Measurements from ENCODE around the gene WDR93.

WDR93 gene

DNA sequence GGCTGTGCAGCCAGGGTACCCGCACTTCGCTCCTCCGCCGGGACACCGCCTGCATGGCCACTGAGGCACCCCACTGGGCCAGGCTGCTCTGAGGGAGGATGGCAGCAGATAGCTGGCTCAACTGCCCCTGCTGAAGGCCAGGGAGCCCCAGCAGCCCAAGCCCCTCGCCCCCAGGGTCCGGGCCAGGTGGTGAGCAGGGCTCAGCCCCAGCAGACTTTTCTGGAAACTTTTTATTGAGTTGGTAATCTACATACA, 23.0 kb upstream of the WDR93 start:
- no peak for TF ChIP-seq CTCF (IDR thresholded peaks at IDR 0.05; ENCODE audit: low read depth, low read length)
- no peak for DNase-seq (ENCODE audit: low read depth in 2 of 2)
- H3K4me3 ChIP-seq (replicated peaks in 1 of 2; ENCODE audit: low read depth in 2 of 2, low read length in 2 of 2), result no peak overlapping the region

DNA sequence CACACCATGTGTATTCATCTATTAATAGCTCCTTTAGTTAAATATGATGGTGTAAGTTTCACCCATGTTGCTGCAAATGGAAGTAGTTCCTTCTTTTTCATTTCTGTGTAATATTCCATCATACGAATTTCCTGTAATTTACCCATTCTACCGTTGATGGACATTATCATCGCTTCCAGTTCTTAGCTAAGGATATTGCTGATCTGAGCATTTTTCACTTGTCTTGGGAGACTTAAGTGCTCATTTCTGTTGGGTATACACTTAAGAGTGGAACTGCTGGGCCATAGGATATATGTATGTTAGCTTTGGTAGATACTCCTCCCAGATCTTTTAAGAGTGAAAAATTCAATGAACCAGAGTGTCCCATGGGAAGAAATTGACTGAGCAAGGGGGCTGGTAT, 22.4 kb upstream of the WDR93 start:
- TF ChIP-seq CTCF (IDR thresholded peaks at IDR 0.05; ENCODE audit: low read depth, low read length), result no peak
- DNase-seq (ENCODE audit: low read depth in 2 of 2), result no peak

DNA sequence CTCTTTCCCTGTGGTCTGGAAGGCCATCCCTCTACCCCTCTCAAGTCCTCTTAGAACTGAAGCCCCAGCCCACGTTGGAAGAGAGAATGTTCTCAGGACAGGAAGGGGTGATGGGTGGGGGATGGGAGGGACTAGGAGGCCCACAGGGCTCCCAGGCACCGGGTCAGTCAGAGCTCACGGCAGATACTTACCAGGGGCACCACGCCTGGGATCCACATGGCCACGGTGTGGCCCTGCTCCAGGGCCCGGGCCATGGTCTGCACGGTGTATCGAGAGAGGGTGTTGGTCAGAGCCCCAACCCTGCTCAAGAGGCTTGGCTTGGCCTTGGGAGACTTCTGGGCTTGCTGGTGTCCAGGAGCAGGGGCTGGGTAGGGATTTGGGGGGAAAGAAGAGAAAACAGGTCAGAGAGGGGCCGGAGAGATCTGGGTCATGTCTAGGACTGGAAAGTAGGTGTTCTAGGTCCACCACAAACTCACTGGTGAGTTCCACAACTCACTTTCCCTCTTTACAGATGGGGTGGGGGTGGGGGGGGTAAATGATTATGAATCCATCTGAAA, 21.2 kb upstream of the WDR93 start:
- no peak for TF ChIP-seq CTCF (IDR thresholded peaks at IDR 0.05; ENCODE audit: low read depth, low read length)
- no peak overlapping the region for H3K4me3 ChIP-seq (replicated peaks in 1 of 2; ENCODE audit: low read depth in 2 of 2, low read length in 2 of 2)
- no peak for DNase-seq (ENCODE audit: low read depth in 2 of 2)

More for the DNA sequence above, 22.4 kb upstream of the WDR93 start:
- H3K4me3 ChIP-seq (replicated peaks in 1 of 2; ENCODE audit: low read depth in 2 of 2, low read length in 2 of 2), result no peak overlapping the region

- DNase-seq (ENCODE audit: low read depth in 2 of 2), result no peak
- no peak overlapping the region for H3K4me3 ChIP-seq (replicated peaks in 1 of 2; ENCODE audit: low read depth in 2 of 2, low read length in 2 of 2)
- no peak for TF ChIP-seq CTCF (IDR thresholded peaks at IDR 0.05; ENCODE audit: low read depth, low read length)
These were observed 20.7 kb upstream of the WDR93 start for GRCh38 chr15:89669941-89670340.

GRCh38 chr15:89670971-89671560, 19.5 kb upstream of the WDR93 start:
- no peak overlapping the region for H3K4me3 ChIP-seq (replicated peaks in 1 of 2; ENCODE audit: low read depth in 2 of 2, low read length in 2 of 2)
- no peak for DNase-seq (ENCODE audit: low read depth in 2 of 2)
- no peak for TF ChIP-seq CTCF (IDR thresholded peaks at IDR 0.05; ENCODE audit: low read depth, low read length)

DNA sequence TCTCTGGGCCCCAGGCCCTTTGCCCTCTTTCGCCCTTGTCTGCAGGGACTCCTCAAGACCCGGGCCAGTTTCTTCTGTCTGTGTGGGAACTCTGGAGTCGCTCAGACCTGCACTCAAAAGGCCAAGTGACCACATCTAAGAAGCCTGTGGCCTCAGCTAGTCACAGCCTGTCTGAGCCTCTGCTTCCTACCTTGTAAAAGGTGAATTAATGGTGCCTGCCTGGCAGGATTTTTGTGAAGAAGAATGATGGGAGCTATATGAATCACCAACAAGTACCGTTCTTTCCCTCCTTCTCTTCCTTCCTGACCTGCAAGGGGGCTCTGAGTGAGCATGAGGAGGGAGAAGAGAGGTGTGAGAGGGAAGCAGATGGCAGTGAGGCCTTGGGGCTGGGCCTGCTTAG, 18.9 kb upstream of the WDR93 start:
- H3K4me3 ChIP-seq (replicated peaks in 1 of 2; ENCODE audit: low read depth in 2 of 2, low read length in 2 of 2), result no peak overlapping the region
- TF ChIP-seq CTCF (IDR thresholded peaks at IDR 0.05; ENCODE audit: low read depth, low read length), result no peak
- no peak for DNase-seq (ENCODE audit: low read depth in 2 of 2)

All from cardiac fibroblast (primary cell).